CD14-positive monocyte (primary cell): Measurements from ENCODE around the gene ATP2B1. TPM values are rescaled to one million over a fixed set of nuclear protein-coding genes. Genes with fewer than 3 reads are reported as not detected.

Experiments
- DNase-seq, 3 donors: peaks; one replicate each; pipeline ENCODE4 v3.0.0-alpha.2; 2011 to 2022
- H2AFZ ChIP-seq: 2 replicates; pipeline ENCODE4 v1.6.0; 2012; ENCODE audit warnings: mild to moderate bottlenecking, low read depth, low read length, inconsistent platforms; ENCODE audit not compliant: insufficient read depth, poor library complexity, severe bottlenecking
- H3K27ac ChIP-seq, 2 donors: 1 replicate in 1 of 2; 2 replicates in 1 of 2; pipeline ENCODE4 v1.5.1; 2012 to 2013; ENCODE audit warnings: low read length in 2 of 2, control low read depth in 1 of 2, inconsistent platforms in 1 of 2, low read depth in 1 of 2, mild to moderate bottlenecking in 1 of 2
- H3K27me3 ChIP-seq, 2 donors: one replicate each; pipeline versions ENCODE4 v1.6.0 to v1.6.1; 2011 to 2013; ENCODE audit warnings: low read length in 2 of 2; ENCODE audit not compliant: control insufficient read depth in 2 of 2, insufficient read depth in 2 of 2
- H3K36me3 ChIP-seq, 2 donors: replicated peaks in 1 of 2; 1 replicate in 1 of 2; 2 replicates in 1 of 2; pipeline versions ENCODE4 v1.5.1 to v1.6.1; 2012 to 2013; ENCODE audit warnings: low read length in 2 of 2, control low read depth in 1 of 2, inconsistent platforms in 1 of 2, mild to moderate bottlenecking in 1 of 2; ENCODE audit not compliant: insufficient read depth in 2 of 2, control insufficient read depth in 1 of 2
- H3K4me1 ChIP-seq, 2 donors: 1 replicate in 1 of 2; 2 replicates in 1 of 2; pipeline versions ENCODE4 v1.5.1 to v1.6.1; 2012 to 2013; ENCODE audit warnings: low read length in 2 of 2, control low read depth in 1 of 2, inconsistent platforms in 1 of 2, mild to moderate bottlenecking in 1 of 2, moderate library complexity in 1 of 2; ENCODE audit not compliant: insufficient read depth in 2 of 2, control insufficient read depth in 1 of 2
- H3K4me2 ChIP-seq: replicated peaks from 2 replicates; pipeline ENCODE3; 2012; ENCODE audit warnings: low read length, moderate library complexity, mild to moderate bottlenecking; ENCODE audit not compliant: poor library complexity, severe bottlenecking; ENCODE audit errors: extremely low read depth
- H3K4me3 ChIP-seq, 3 experiments: fragments of 200-600 bp in 1 of 3; sonication (generic) in 1 of 3; replicated peaks in 1 of 3; 1 replicate in 2 of 3; 2 replicates in 1 of 3; pipeline ENCODE4 v1.5.1; 2011 to 2013; ENCODE audit warnings: low read length in 3 of 3, mild to moderate bottlenecking in 3 of 3, control low read depth in 2 of 3, low read depth in 2 of 3, inconsistent platforms in 1 of 3, moderate library complexity in 1 of 3
- H3K79me2 ChIP-seq: 2 replicates; pipeline ENCODE4 v1.6.0; 2012; ENCODE audit warnings: mild to moderate bottlenecking, control low read depth, inconsistent platforms, low read length, moderate library complexity; ENCODE audit not compliant: insufficient read depth
- H3K9ac ChIP-seq: 2 replicates; pipeline ENCODE4 v1.6.0; 2017; ENCODE audit warnings: low read length, mild to moderate bottlenecking; ENCODE audit not compliant: insufficient read depth, poor library complexity, severe bottlenecking
- H3K9me3 ChIP-seq, 2 donors: replicated peaks in 1 of 2; 1 replicate in 1 of 2; 2 replicates in 1 of 2; pipeline versions ENCODE4 v1.5.1 to v1.6.1; 2012 to 2013; ENCODE audit warnings: low read length in 2 of 2, control low read depth in 1 of 2; ENCODE audit not compliant: control insufficient read depth in 1 of 2, insufficient read depth in 1 of 2
- H4K20me1 ChIP-seq: 2 replicates; pipeline ENCODE4 v1.6.0; 2012; ENCODE audit warnings: mild to moderate bottlenecking, low read length, control low read depth, moderate library complexity; ENCODE audit not compliant: insufficient read depth
- H3K27ac Mint-ChIP-seq, 7 donors: one replicate each; pipeline ENCODE4 v1.8.0; 2020; ENCODE audit warnings: mild to moderate bottlenecking in 7 of 7, mixed read lengths in 7 of 7, moderate library complexity in 6 of 7, inconsistent platforms in 2 of 7
- H3K27me3 Mint-ChIP-seq, 3 donors: one replicate each; pipeline ENCODE4 v1.8.0; 2021 to 2022; ENCODE audit warnings: low read depth in 3 of 3, mild to moderate bottlenecking in 3 of 3, mixed read lengths in 3 of 3, moderate library complexity in 3 of 3, inconsistent platforms in 1 of 3
- H3K36me3 Mint-ChIP-seq, 2 donors: one replicate each; pipeline ENCODE4 v1.8.0; 2020; ENCODE audit warnings: mixed read lengths in 2 of 2, inconsistent platforms in 1 of 2, mild to moderate bottlenecking in 1 of 2
- H3K4me1 Mint-ChIP-seq: one replicate; pipeline ENCODE4 v1.8.0; 2020; ENCODE audit warnings: mild to moderate bottlenecking, mixed read lengths
- H3K4me3 Mint-ChIP-seq, 2 donors: one replicate each; pipeline ENCODE4 v1.8.0; 2020; ENCODE audit warnings: mild to moderate bottlenecking in 2 of 2, mixed read lengths in 2 of 2, moderate library complexity in 1 of 2
- H3K9me3 Mint-ChIP-seq, 7 donors: one replicate each; pipeline ENCODE4 v1.8.0; 2020 to 2022; ENCODE audit warnings: mixed read lengths in 7 of 7, mild to moderate bottlenecking in 6 of 7, moderate library complexity in 6 of 7, inconsistent platforms in 2 of 7
- WGBS: methylation state at CpG from one replicate; pipeline ENCODE4 v1.1.5; 2013; ENCODE audit warnings: missing lambda C conversion rate; ENCODE audit not compliant: insufficient coverage; 5-methylcytosine and 5-hydroxymethylcytosine counted together
- intact Hi-C, 2 donors: fragments of 100-400 bp; cut with micrococcal nuclease; formaldehyde crosslinking; loops; one replicate each; pipeline versions ENCODE4 v1.15.0 to v1.15.1; 2023
- polyA plus RNA-seq, 3 donors: library from polyadenylated mRNA; depleted of rRNA in 1 of 3; unstranded in 2 of 3; stranded (reverse) in 1 of 3; fragments of 300-500 nt in 2 of 3; fragments of >200 nt in 1 of 3; fragmentation: Illumina TruSeq in 2 of 3; gene quantifications; 1 replicate in 2 of 3; 2 replicates in 1 of 3; pipeline ENCODE4 v1.2.3, GENCODE V29; 2012 to 2021
- TF ChIP-seq, protein P1 (sequence below): fragments of 200-600 bp; IDR thresholded peaks from one replicate; pipeline ENCODE4 v1.8.0; 2022; ENCODE audit warnings: antibody characterized with exemption, mild to moderate bottlenecking

ATP2B1 gene
- polyA plus RNA-seq, 3 donors = 35.9 to 59.3 (median 53.9) TPM

DNA sequence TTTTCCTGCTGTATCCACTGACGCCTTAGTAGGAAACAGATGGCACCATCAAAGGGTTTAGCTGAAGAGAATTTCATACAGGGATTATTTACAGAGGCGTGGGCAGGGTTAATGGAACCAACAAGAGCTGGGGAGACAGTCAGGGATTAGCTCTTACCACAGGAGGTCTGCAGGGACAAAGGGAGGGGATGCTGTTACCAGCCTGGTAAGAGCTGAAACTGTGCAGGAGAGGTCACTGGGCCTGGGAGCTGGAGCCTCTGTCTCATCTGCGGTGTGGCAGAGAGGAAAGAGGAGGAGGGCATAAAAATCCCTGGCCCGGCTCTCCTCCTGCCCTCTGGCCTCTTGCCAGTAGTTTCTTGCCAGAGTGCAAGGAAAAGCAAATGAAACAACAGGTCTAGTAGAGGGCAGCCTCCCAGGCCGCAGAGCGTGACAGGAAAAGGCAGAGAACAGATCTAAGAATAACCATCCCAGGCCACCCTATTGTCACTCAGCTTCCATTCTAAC, 163.9 kb downstream of the ATP2B1 start:
- H3K9me3 Mint-ChIP-seq = no peaks in the 10 kb centered on the region
- Histone ChIP-seq H3K27ac (no peak overlapping the region), H3K4me1 (peaks cover 5 to 7% of the 10 kb centered on the region in 2 donors), H3K9ac (no peak overlapping the region), H3K36me3 (no peaks in the 10 kb centered on the region), H3K79me2 (no peaks in the 10 kb centered on the region), H3K27me3 (no peaks in the 10 kb centered on the region), H3K9me3 (no peaks in the 10 kb centered on the region), H2AFZ (no peak overlapping the region), H4K20me1 (no peaks in the 10 kb centered on the region), H3K4me2 (no peak overlapping the region), H3K4me3 (no peak overlapping the region)
- H3K36me3 Mint-ChIP-seq = peaks cover 0 to 2% of the 10 kb centered on the region in 2 donors
- H3K4me1 Mint-ChIP-seq = peaks cover 11% of the 10 kb centered on the region
- no peak for DNase-seq
- intact Hi-C loops = loop anchor here (5.0 to 10.0 kb wide), 2 partner anchors 1410 to 1413 kb away; partner anchors contain the start of gene CCER1 (in 2 of the 2)
- H3K4me3 Mint-ChIP-seq = no peak overlapping the region
- H3K27ac Mint-ChIP-seq = no peak overlapping the region
- peaks cover 0 to 5% (median 0%) of the 10 kb centered on the region in 3 donors for H3K27me3 Mint-ChIP-seq
- TF ChIP-seq, protein P1, sequence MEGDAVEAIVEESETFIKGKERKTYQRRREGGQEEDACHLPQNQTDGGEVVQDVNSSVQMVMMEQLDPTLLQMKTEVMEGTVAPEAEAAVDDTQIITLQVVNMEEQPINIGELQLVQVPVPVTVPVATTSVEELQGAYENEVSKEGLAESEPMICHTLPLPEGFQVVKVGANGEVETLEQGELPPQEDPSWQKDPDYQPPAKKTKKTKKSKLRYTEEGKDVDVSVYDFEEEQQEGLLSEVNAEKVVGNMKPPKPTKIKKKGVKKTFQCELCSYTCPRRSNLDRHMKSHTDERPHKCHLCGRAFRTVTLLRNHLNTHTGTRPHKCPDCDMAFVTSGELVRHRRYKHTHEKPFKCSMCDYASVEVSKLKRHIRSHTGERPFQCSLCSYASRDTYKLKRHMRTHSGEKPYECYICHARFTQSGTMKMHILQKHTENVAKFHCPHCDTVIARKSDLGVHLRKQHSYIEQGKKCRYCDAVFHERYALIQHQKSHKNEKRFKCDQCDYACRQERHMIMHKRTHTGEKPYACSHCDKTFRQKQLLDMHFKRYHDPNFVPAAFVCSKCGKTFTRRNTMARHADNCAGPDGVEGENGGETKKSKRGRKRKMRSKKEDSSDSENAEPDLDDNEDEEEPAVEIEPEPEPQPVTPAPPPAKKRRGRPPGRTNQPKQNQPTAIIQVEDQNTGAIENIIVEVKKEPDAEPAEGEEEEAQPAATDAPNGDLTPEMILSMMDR = no peak
- WGBS = 21% methylated on average over 5 of the region's 6 CpGs

DNA sequence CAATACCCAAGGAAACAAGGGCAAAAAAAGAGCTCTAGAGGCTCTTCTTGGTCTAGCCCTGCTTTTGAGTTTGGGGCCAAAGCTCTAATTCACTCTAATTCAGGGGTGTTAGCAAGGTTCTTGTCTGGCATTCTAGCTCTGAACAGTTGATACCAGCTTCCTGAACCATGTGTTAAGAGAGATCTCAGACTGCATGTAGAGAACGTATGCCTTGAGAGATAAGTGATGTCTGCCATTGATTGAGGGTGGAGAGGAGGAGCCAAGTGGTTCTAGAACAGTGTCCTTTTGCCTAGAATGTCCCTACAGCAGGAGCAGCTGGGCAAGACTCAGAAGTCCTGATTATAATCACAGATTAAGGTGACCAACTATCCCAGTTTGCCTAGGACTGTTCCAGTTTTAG, 164.6 kb downstream of the ATP2B1 start:
- H3K79me2 ChIP-seq = no peaks in the 10 kb centered on the region
- no peak overlapping the region for H3K9ac ChIP-seq
- H3K4me3 Mint-ChIP-seq = no peak overlapping the region
- no peak overlapping the region for H3K27ac ChIP-seq
- no peaks in the 10 kb centered on the region for H3K36me3 ChIP-seq
- H3K9me3 ChIP-seq = no peaks in the 10 kb centered on the region
- intact Hi-C loops = loop anchor here (5.0 to 10.0 kb wide), 2 partner anchors 1411 to 1413 kb away; partner anchors contain the start of gene CCER1 (in 2 of the 2)
- DNase-seq = no peak
- TF ChIP-seq, protein P1 = no peak
- H3K9me3 Mint-ChIP-seq = no peaks in the 10 kb centered on the region
- H3K4me1 Mint-ChIP-seq = peaks cover 15% of the 10 kb centered on the region
- H2AFZ ChIP-seq = no peak overlapping the region
- H3K27me3 Mint-ChIP-seq = peaks cover 0 to 5% (median 0%) of the 10 kb centered on the region in 3 donors
- no peak overlapping the region for H3K4me3 ChIP-seq
- no peak overlapping the region for H3K27ac Mint-ChIP-seq
- peaks cover 5 to 7% of the 10 kb centered on the region in 2 donors for H3K4me1 ChIP-seq
- H3K36me3 Mint-ChIP-seq = peaks cover 0 to 2% of the 10 kb centered on the region in 2 donors
- H3K4me2 ChIP-seq = no peak overlapping the region
- no peaks in the 10 kb centered on the region for H4K20me1 ChIP-seq
- 83% methylated on average over 1 of the region's 1 CpG for WGBS
- H3K27me3 ChIP-seq = no peaks in the 10 kb centered on the region
